Ovary (tissue), 3 donors: Measurements from ENCODE around the gene RASA4B.

Experiments used
- POLR2A ChIP-seq: fragments of 450-650 bp; IDR thresholded peaks from one replicate; pipeline ENCODE4 v1.6.1; 2017; ENCODE audit warnings: antibody characterized with exemption, mild to moderate bottlenecking, moderate library complexity
- TF ChIP-seq, protein P1 (sequence below), 3 donors: fragments of 450-650 bp in 2 of 3; fragments of 200-600 bp in 1 of 3; IDR thresholded peaks; one replicate each; pipeline versions ENCODE4 v1.5.1 to v1.8.0; 2016 to 2022; ENCODE audit warnings: antibody characterized with exemption in 3 of 3, mild to moderate bottlenecking in 1 of 3
- donor health status: DM: no; HTN: no; CAD: no.

DNA sequence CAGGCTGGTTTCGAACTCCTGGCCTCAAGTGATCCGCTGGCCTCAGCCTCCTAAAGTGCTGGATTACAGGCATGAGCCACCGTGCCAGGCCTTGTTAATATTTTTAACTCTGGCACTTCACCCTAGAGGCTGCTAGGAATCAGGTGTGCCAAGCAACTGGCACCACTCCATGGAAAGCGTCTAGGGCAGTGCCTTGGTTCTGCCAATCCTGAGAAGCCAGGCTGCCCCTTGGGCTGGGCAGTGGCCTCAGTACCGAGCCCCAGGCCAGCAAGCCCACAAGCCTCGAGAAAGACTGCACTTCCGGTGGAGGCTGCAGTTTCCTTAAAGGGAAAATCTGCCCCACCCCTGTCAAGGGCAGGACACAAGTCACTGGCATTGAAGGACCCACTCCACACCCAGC is 64.3 kb downstream of the RASA4B start:
- TF ChIP-seq, protein P1, sequence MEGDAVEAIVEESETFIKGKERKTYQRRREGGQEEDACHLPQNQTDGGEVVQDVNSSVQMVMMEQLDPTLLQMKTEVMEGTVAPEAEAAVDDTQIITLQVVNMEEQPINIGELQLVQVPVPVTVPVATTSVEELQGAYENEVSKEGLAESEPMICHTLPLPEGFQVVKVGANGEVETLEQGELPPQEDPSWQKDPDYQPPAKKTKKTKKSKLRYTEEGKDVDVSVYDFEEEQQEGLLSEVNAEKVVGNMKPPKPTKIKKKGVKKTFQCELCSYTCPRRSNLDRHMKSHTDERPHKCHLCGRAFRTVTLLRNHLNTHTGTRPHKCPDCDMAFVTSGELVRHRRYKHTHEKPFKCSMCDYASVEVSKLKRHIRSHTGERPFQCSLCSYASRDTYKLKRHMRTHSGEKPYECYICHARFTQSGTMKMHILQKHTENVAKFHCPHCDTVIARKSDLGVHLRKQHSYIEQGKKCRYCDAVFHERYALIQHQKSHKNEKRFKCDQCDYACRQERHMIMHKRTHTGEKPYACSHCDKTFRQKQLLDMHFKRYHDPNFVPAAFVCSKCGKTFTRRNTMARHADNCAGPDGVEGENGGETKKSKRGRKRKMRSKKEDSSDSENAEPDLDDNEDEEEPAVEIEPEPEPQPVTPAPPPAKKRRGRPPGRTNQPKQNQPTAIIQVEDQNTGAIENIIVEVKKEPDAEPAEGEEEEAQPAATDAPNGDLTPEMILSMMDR (IDR thresholded peaks at IDR 0.05) = no peak
- no peak for TF ChIP-seq POLR2A
